Chondrocyte (in vitro differentiated cells): ENCODE measurements around the gene ANKRD13D. TPM values are rescaled to one million over a fixed set of nuclear protein-coding genes. Genes with fewer than 3 reads are reported as not detected.
A peak's percentile ranks its signal among the peaks of the same experiment; 100 is the strongest.
"Not testable (repeated sequence)": the region's sequence is repeated elsewhere in the genome, so short reads cannot be mapped to it uniquely, and the experiment has no call there.

Source experiments
- DNase-seq: peaks from one replicate; pipeline ENCODE4 v3.0.0; 2021; ENCODE audit warnings: mixed read lengths, low spot score
- H3K27ac Mint-ChIP-seq: one replicate; pipeline ENCODE4 v1.8.0; 2021; ENCODE audit warnings: mild to moderate bottlenecking, moderate library complexity, mixed read lengths; ENCODE audit not compliant: unreplicated experiment
- H3K27me3 Mint-ChIP-seq: 2 replicates; pipeline ENCODE4 v1.8.0; 2021; ENCODE audit warnings: low read depth, mixed read lengths
- H3K36me3 Mint-ChIP-seq: 2 replicates; pipeline ENCODE4 v1.8.0; 2021; ENCODE audit warnings: low read depth, mixed read lengths
- H3K4me1 Mint-ChIP-seq: 2 replicates; pipeline ENCODE4 v1.8.0; 2021; ENCODE audit warnings: low read depth, mild to moderate bottlenecking, mixed read lengths
- H3K4me3 Mint-ChIP-seq: one replicate; pipeline ENCODE4 v1.8.0; 2021; ENCODE audit warnings: mild to moderate bottlenecking, moderate library complexity, mixed read lengths; ENCODE audit not compliant: unreplicated experiment
- H3K9me3 Mint-ChIP-seq: 2 replicates; pipeline ENCODE4 v1.8.0; 2021; ENCODE audit warnings: low read depth, mixed read lengths
- CTCF ChIP-seq: fragments of 200-600 bp; sonication (generic); IDR thresholded peaks from 2 replicates; pipeline ENCODE4 v1.5.0; 2021; ENCODE audit warnings: antibody characterized with exemption, mild to moderate bottlenecking, moderate library complexity
- total RNA-seq: library from RNA; stranded (reverse); gene quantifications from 3 replicates; pipeline ENCODE4 v1.2.1, GENCODE V29; 2021

Gene ANKRD13D
- total RNA-seq, 1 donor from 2014 or later, result 40.0 TPM

- H3K4me1 Mint-ChIP-seq, result peaks cover 9% of the 10 kb centered on the region
- H3K27me3 Mint-ChIP-seq, result no peaks in the 10 kb centered on the region
- no peaks in the 10 kb centered on the region for H3K9me3 Mint-ChIP-seq
- H3K4me3 Mint-ChIP-seq, result no peak overlapping the region
- no peak for DNase-seq
- no peak for TF ChIP-seq CTCF
- H3K27ac Mint-ChIP-seq, result no peak overlapping the region
- peaks cover 34% of the 10 kb centered on the region for H3K36me3 Mint-ChIP-seq
Observed at GRCh38 chr11:67256477-67257135, 32.5 kb upstream of the ANKRD13D start.

DNA sequence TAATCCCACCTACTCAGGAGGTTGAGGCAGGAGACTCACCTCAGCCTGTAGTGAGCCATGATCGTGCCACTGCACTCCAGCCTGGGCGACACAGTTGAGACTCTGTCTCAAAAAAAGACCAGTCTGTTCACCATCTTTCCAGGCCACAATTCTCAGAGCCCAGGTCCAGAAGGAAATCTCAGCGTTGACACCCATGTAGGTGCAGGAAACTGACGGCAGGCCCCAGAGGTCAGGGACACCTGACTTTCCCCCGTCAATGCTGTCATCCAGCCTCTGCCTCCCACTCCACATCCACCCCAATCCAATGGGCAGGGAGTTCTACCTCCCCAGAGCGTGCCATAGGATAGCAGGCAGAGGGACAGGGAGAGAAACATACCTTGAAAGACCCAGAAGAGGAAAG is 28.7 kb upstream of the ANKRD13D start:
- Mint-ChIP-seq H3K4me1 (peaks cover 18% of the 10 kb centered on the region), H3K9me3 (no peaks in the 10 kb centered on the region), H3K36me3 (peaks cover 10% of the 10 kb centered on the region), H3K4me3 (no peak overlapping the region), H3K27ac (no peak overlapping the region), H3K27me3 (no peaks in the 10 kb centered on the region)
- no peak for TF ChIP-seq CTCF
- peak; percentile 41 for DNase-seq

- Mint-ChIP-seq H3K4me3 (peak overlapping the region; percentile 66), H3K27ac (peak overlapping the region; percentile 36), H3K4me1 (peaks cover 24% of the 10 kb centered on the region)
- H3K27me3 Mint-ChIP-seq, H3K36me3 Mint-ChIP-seq, H3K9me3 Mint-ChIP-seq: not testable (repeated sequence)
- peak; percentile 91 for DNase-seq
Observed at GRCh38 chr11:67260885-67261639, 28.0 kb upstream of the ANKRD13D start.

GRCh38 chr11:67261640-67261945 is 27.5 kb upstream of the ANKRD13D start:
- H3K27me3 Mint-ChIP-seq, result no peaks in the 10 kb centered on the region
- peak; percentile 77 for TF ChIP-seq CTCF
- H3K36me3 Mint-ChIP-seq, result peaks cover 5% of the 10 kb centered on the region
- no peaks in the 10 kb centered on the region for H3K9me3 Mint-ChIP-seq
- peaks cover 24% of the 10 kb centered on the region for H3K4me1 Mint-ChIP-seq
- DNase-seq, result no peak
- H3K4me3 Mint-ChIP-seq, result peak overlapping the region; percentile 66
- no peak overlapping the region for H3K27ac Mint-ChIP-seq

DNA sequence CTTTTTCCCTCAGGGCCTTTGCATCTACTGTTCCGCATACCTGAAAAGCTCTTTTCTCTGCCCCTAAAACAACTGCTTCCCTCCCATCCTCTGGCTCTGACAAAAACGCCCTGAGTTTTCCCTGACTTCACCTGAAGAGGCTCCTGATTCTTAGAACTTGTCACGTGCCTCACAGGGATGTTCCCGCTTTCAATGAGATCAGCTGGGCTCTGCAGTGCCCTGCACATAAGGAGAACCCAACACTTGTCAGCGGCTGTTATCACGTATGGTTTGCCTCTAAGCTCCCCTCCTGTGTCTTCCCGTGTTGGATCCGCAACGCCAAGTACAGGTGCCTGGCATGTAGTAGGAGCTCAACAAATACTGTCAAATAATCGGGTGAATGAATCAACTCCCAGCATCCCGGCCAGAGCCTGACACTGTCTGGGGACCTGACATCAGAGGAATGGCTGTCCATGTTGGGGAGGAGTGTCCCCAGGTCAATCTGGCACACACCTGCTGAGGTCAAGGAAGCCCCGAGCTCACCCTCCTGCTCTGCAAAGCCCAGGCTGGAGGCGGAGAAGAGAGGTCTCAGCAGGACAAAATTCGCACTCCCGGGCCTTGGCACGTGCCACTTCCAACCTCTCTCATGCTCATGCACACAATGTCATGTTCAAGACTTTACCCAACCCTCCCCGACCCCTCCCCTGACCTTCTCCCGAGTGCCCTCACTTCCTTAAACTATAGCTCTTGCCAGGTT is 27.0 kb upstream of the ANKRD13D start:
- Mint-ChIP-seq H3K36me3 (peaks cover 2% of the 10 kb centered on the region), H3K4me1 (peaks cover 24% of the 10 kb centered on the region), H3K4me3 (peak overlapping the region; percentile 66), H3K27ac (peak overlapping the region; percentile 87), H3K27me3 (no peaks in the 10 kb centered on the region), H3K9me3 (no peaks in the 10 kb centered on the region)
- peak; percentile 5 for TF ChIP-seq CTCF
- no peak for DNase-seq
